WI38 (cell line): ENCODE results near the gene PLVAP.

Experiments used
- H3K4me3 ChIP-seq: 2 replicates; pipeline ENCODE4 v1.5.1; 2011; ENCODE audit warnings: low read depth, mild to moderate bottlenecking, control low read depth, low read length
- TF ChIP-seq, protein P1 (sequence below): IDR thresholded peaks from 2 replicates; pipeline ENCODE4 v1.5.1; 2012; ENCODE audit warnings: low read depth, mild to moderate bottlenecking, control low read depth, low read length

Gene PLVAP

DNA sequence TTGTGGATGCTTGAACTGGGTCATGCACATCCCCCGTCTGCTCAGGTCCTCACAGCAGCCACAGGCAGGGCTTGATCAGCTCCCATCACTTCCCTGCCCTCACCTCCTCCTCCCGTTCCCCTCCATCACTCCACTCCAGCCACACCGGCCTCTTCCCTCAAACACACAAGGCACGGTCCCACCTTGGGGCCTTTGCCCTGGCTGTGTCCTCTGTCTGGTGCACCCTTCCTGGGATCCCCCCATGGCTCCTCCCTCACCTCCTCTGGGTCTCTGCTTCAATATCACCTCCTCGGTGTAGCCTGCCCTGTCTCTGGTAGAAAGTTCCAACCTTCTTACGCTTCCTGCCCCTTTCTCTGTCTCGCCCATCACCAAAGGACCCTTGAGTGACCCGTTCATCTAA lies 23.8 kb downstream of the PLVAP start:
- H3K4me3 ChIP-seq, result no peak overlapping the region
- TF ChIP-seq, protein P1, sequence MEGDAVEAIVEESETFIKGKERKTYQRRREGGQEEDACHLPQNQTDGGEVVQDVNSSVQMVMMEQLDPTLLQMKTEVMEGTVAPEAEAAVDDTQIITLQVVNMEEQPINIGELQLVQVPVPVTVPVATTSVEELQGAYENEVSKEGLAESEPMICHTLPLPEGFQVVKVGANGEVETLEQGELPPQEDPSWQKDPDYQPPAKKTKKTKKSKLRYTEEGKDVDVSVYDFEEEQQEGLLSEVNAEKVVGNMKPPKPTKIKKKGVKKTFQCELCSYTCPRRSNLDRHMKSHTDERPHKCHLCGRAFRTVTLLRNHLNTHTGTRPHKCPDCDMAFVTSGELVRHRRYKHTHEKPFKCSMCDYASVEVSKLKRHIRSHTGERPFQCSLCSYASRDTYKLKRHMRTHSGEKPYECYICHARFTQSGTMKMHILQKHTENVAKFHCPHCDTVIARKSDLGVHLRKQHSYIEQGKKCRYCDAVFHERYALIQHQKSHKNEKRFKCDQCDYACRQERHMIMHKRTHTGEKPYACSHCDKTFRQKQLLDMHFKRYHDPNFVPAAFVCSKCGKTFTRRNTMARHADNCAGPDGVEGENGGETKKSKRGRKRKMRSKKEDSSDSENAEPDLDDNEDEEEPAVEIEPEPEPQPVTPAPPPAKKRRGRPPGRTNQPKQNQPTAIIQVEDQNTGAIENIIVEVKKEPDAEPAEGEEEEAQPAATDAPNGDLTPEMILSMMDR, result no peak

DNA sequence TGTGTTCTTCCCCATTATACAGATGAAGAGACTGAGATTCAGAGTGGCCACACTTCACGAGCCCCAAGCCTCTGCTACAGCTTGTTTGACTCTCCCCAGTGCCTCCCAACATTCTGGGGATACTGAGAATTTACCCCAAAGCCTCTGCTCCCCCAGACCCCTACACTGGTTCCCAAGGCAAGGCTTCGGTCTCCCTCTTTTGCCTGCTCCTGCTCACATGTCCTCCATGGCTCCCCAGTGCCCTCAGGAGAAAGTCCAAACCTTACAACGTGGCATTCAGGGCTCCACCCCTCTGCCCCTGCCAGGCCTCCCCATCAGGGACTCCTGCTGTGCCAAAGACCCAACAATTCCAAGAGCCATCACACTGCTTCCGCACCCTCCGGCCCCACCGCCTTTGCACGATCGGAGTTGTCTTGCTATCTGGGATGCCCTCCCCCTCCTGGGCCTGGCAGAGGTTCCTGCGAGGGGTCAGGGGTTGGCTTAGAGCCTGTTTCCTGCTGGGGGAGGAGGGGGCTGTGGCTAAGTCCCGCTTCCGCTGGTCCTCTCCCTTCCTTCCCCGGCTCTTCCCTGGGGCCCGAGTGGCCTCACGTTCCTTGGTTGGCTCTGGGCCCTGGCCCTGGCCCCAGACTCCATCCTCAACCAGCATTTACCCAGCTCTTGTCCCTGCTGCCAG lies 24.4 kb downstream of the PLVAP start:
- TF ChIP-seq, protein P1, result no peak
- H3K4me3 ChIP-seq, result no peak overlapping the region

DNA sequence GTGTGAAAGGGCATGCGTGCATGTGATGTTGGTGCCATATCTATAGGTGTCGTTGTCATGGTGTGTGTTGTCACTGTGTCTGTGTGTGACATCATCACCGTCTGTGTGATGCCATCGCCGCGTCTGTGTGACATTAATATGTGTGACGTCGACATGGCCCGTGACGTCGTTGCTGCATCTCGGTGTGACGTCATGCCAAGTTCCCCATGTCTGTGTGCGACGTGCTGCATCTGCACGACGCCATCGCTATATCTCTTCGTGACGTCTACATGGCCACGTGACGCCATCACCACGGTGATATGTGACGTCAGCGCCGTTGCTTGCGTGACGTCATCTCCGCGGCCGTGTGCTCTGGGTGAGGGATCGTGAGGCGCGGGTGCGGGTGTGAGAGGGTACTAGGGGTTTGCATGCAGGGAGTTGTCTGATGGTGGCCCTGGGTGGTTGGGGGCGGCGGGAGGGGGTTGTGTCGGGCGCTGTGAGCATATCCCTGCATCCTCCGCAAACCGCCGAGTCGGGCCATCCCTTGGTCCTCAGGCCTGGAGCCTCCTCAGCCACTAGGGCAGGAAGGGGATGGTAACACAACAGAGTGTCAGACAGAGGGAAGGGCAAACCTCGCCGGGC lies 25.2 kb downstream of the PLVAP start:
- H3K4me3 ChIP-seq, result no peak overlapping the region
- TF ChIP-seq, protein P1, result no peak

DNA sequence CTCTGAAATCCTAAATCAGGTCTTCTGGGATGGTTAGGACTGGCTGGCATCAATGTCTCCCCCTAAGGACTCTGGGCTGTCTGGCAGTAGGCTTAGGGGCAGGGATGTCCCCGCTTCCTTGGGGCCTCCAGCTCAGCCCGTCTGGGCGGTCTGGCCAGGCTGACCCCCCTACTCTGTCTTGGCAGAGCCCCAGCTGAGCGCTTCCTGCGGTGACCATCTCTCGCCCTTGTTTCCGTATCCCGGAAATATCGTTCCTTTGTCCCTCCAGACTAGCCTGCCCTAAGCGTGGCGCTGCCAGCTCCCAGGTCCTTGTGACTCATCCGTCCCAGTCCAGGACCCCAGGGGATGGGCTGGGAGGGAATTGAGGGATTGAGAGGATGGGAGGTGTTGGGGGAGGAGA lies 28.4 kb downstream of the PLVAP start:
- TF ChIP-seq, protein P1, result no peak
- H3K4me3 ChIP-seq, result no peak overlapping the region

DNA sequence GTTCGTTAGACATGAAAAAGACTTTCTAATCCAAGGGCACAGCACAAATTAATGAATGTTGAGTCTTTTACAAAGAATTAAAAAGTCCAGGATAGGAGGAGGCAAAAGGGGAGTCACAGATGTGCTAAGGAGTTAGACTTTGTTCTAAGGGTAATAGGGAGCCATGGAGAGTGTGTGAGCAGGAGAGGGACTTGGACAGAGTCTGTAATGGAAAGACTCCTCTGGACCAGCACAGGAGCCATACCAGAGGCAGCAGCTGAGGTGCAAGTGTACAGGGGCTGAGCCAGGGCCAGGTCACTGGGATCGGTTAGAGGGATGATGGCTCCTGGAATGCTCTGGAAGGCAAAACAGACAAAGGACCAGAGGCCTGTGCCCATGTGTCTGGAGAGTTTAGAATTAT lies 29.3 kb downstream of the PLVAP start:
- H3K4me3 ChIP-seq, result no peak overlapping the region
- TF ChIP-seq, protein P1, result no peak

DNA sequence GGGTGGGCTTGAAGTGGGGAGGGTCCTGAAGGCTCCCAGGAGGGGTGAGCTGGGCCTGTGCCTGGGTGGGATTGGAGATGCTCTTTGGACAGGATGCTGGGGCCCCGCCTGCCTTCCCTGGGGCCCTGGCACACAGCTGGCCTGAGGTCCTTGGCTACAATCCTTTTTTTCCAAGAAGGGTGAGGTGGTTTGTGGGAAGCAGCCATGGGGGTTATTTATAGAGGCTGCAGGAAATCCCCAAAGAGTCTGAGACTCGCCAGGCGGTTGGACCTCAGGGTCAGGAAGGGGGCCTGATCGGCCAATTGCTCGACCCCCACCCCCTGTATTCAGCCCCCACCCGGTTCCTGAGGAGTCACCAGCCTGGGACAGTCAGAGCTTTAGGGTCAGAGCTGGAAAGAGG lies 29.8 kb downstream of the PLVAP start:
- H3K4me3 ChIP-seq, result no peak overlapping the region
- TF ChIP-seq, protein P1, result no peak

DNA sequence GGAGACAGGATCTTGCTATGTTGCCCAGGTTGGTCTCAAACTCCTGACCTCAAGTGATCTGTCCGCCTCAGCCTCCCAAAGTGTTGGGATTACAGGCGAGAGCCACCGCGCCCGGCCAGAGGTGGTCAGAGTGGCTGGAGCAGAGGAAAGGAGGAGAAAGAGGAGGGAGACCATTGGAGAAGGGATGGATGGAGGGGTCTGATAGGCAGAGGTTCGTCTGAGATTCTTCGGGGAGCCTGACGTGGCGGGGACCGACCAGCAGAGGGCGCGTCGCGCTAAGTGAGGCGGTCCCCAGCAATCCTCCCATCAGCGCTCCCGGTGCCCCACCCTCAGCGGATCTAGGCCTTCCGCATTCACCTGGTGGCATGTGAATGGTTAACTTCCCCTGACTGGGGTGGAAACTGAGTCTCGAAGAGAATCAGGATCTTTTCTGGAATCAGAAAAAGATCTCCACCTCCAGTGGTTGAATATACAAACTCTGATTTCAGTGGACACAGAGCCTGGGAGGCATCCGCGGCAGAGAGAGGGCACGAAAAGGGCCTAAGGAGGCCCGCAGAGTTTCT lies 31.0 kb downstream of the PLVAP start:
- no peak overlapping the region for H3K4me3 ChIP-seq

More for the DNA sequence above, 31.0 kb downstream of the PLVAP start:
- TF ChIP-seq, protein P1, result peak; percentile 89
